ENCODE measurements around the gene FAM78A. TPM values are rescaled to one million over a fixed set of nuclear protein-coding genes. Genes with fewer than 3 reads are reported as not detected.

The FAM78A gene
- total RNA-seq (10 to 100 TPM; 59.5 to 60.4 TPM), total RNA-seq (135 to 147 reads per million in 2 donors)

- no peaks in the 10 kb centered on the region for H3K27me3 Mint-ChIP-seq
- peak in 2 of 3 donors; percentile 26 to 29 for DNase-seq
- H3K4me1 Mint-ChIP-seq, result peaks cover 36% of the 10 kb centered on the region
- H3K9me3 ChIP-seq (ENCODE audit: control insufficient read depth, low read length, poor library complexity, severe bottlenecking), result no peaks in the 10 kb centered on the region
- peaks cover 5% of the 10 kb centered on the region for H3K36me3 Mint-ChIP-seq (ENCODE audit: low read depth)
- peak within 1 kb of the TSS; percentile 98 for H3K4me3 Mint-ChIP-seq
- peak within 1 kb of the TSS; percentile 99 for H3K27ac Mint-ChIP-seq
- ATAC-seq, result peak; percentile 4
These were observed at the start of gene FAM78A for GRCh38 chr9:131276094-131276888. Gene FAM78A, minus strand, starts transcription at chr9:131276510. Its CDS starts 331 bp downstream, at chr9:131276179.

- H3K4me3 Mint-ChIP-seq, result no peak overlapping the region
- no peaks in the 10 kb centered on the region for H3K4me1 Mint-ChIP-seq
- no peaks in the 10 kb centered on the region for H3K9me3 ChIP-seq (ENCODE audit: control insufficient read depth, low read length, poor library complexity, severe bottlenecking)
- no peak for ATAC-seq
- H3K27me3 Mint-ChIP-seq, result no peaks in the 10 kb centered on the region
- H3K36me3 Mint-ChIP-seq (ENCODE audit: low read depth), result no peaks in the 10 kb centered on the region
- DNase-seq, result no peak
- H3K27ac Mint-ChIP-seq, result no peak overlapping the region
These were observed 48.7 kb upstream of the FAM78A start for GRCh38 chr9:131324736-131325679.

- no peak overlapping the region for H3K27ac Mint-ChIP-seq
- no peak for ATAC-seq
These were observed 47.3 kb upstream of the FAM78A start for GRCh38 chr9:131323629-131324028.

GRCh38 chr9:131320031-131320685 is 43.8 kb upstream of the FAM78A start:
- no peak for DNase-seq
- no peaks in the 10 kb centered on the region for H3K9me3 ChIP-seq (ENCODE audit: control insufficient read depth, low read length, poor library complexity, severe bottlenecking)
- H3K4me1 Mint-ChIP-seq, result peaks cover 3% of the 10 kb centered on the region
- no peaks in the 10 kb centered on the region for H3K36me3 Mint-ChIP-seq (ENCODE audit: low read depth)
- no peak overlapping the region for H3K27ac Mint-ChIP-seq
- H3K27me3 Mint-ChIP-seq, result no peaks in the 10 kb centered on the region
- no peak for ATAC-seq
- H3K4me3 Mint-ChIP-seq, result no peak overlapping the region

More at GRCh38 chr9:131323629-131324028, 47.3 kb upstream of the FAM78A start:
- H3K27me3 Mint-ChIP-seq, result no peaks in the 10 kb centered on the region
- no peaks in the 10 kb centered on the region for H3K9me3 ChIP-seq (ENCODE audit: control insufficient read depth, low read length, poor library complexity, severe bottlenecking)
- H3K36me3 Mint-ChIP-seq (ENCODE audit: low read depth), result no peaks in the 10 kb centered on the region
- H3K4me1 Mint-ChIP-seq, result no peaks in the 10 kb centered on the region
- H3K4me3 Mint-ChIP-seq, result no peak overlapping the region
- no peak for DNase-seq

GRCh38 chr9:131319486-131319885 is 43.2 kb upstream of the FAM78A start:
- H3K4me1 Mint-ChIP-seq, result peaks cover 3% of the 10 kb centered on the region
- ATAC-seq (no peak), DNase-seq (no peak)
- no peaks in the 10 kb centered on the region for H3K27me3 Mint-ChIP-seq
- H3K9me3 ChIP-seq (ENCODE audit: control insufficient read depth, low read length, poor library complexity, severe bottlenecking), result no peaks in the 10 kb centered on the region
- no peaks in the 10 kb centered on the region for H3K36me3 Mint-ChIP-seq (ENCODE audit: low read depth)
- no peak overlapping the region for H3K4me3 Mint-ChIP-seq
- H3K27ac Mint-ChIP-seq, result no peak overlapping the region

GRCh38 chr9:131318231-131319085 is 42.1 kb upstream of the FAM78A start:
- Mint-ChIP-seq H3K4me3 (no peak overlapping the region), H3K27me3 (no peaks in the 10 kb centered on the region), H3K4me1 (peaks cover 3% of the 10 kb centered on the region), H3K36me3 (ENCODE audit: low read depth) (no peaks in the 10 kb centered on the region), H3K27ac (no peak overlapping the region)
- DNase-seq (no peak), ATAC-seq (no peak)
- no peaks in the 10 kb centered on the region for H3K9me3 ChIP-seq (ENCODE audit: control insufficient read depth, low read length, poor library complexity, severe bottlenecking)

- no peak overlapping the region for H3K27ac Mint-ChIP-seq
- no peak overlapping the region for H3K4me3 Mint-ChIP-seq
- DNase-seq (no peak), ATAC-seq (no peak)
- no peaks in the 10 kb centered on the region for H3K27me3 Mint-ChIP-seq
- H3K9me3 ChIP-seq (ENCODE audit: control insufficient read depth, low read length, poor library complexity, severe bottlenecking), result no peaks in the 10 kb centered on the region
- H3K36me3 Mint-ChIP-seq (ENCODE audit: low read depth), result no peaks in the 10 kb centered on the region
- H3K4me1 Mint-ChIP-seq, result peaks cover 13% of the 10 kb centered on the region
These were observed 36.8 kb upstream of the FAM78A start for GRCh38 chr9:131312822-131313770.

- peaks cover 13% of the 10 kb centered on the region for H3K4me1 Mint-ChIP-seq
- no peaks in the 10 kb centered on the region for H3K27me3 Mint-ChIP-seq
- no peaks in the 10 kb centered on the region for H3K36me3 Mint-ChIP-seq (ENCODE audit: low read depth)
- no peak overlapping the region for H3K4me3 Mint-ChIP-seq
- H3K9me3 ChIP-seq (ENCODE audit: control insufficient read depth, low read length, poor library complexity, severe bottlenecking), result no peaks in the 10 kb centered on the region
- DNase-seq, result no peak
- no peak overlapping the region for H3K27ac Mint-ChIP-seq
- ATAC-seq, result no peak
These were observed 35.9 kb upstream of the FAM78A start for GRCh38 chr9:131312246-131312645.

- Mint-ChIP-seq H3K36me3 (ENCODE audit: low read depth) (no peaks in the 10 kb centered on the region), H3K27me3 (no peaks in the 10 kb centered on the region), H3K4me3 (peak overlapping the region; percentile 77), H3K4me1 (peaks cover 17% of the 10 kb centered on the region), H3K27ac (peak overlapping the region; percentile 61)
- DNase-seq (peak; percentile 21 to 24 (median 21)), ATAC-seq (peak; percentile 92)
- H3K9me3 ChIP-seq (ENCODE audit: control insufficient read depth, low read length, poor library complexity, severe bottlenecking), result no peaks in the 10 kb centered on the region
These were observed 34.7 kb upstream of the FAM78A start for GRCh38 chr9:131310833-131311554.

GRCh38 chr9:131309530-131310276 is 33.4 kb upstream of the FAM78A start:
- peak overlapping the region; percentile 61 for H3K27ac Mint-ChIP-seq
- no peaks in the 10 kb centered on the region for H3K27me3 Mint-ChIP-seq

More at GRCh38 chr9:131309530-131310276, 33.4 kb upstream of the FAM78A start:
- DNase-seq (no peak), ATAC-seq (no peak)
- H3K4me3 Mint-ChIP-seq, result no peak overlapping the region
- peaks cover 17% of the 10 kb centered on the region for H3K4me1 Mint-ChIP-seq
- H3K9me3 ChIP-seq (ENCODE audit: control insufficient read depth, low read length, poor library complexity, severe bottlenecking), result no peaks in the 10 kb centered on the region
- H3K36me3 Mint-ChIP-seq (ENCODE audit: low read depth), result no peaks in the 10 kb centered on the region
